T-helper 9 cell (primary cell): ENCODE data around the gene ADCY5.

Source experiments
- DNase-seq: peaks from one replicate; pipeline ENCODE4 v3.0.0-alpha.2; 2020

ADCY5 gene

GRCh38 chr3:123457841-123458240 lies 9.0 kb upstream of the ADCY5 start:
- no peak for DNase-seq

- DNase-seq: no peak
These were observed 4.8 kb upstream of the ADCY5 start for GRCh38 chr3:123453675-123454074.

- DNase-seq: no peak
These were observed 2.3 kb upstream of the ADCY5 start for GRCh38 chr3:123451186-123451585.

DNA sequence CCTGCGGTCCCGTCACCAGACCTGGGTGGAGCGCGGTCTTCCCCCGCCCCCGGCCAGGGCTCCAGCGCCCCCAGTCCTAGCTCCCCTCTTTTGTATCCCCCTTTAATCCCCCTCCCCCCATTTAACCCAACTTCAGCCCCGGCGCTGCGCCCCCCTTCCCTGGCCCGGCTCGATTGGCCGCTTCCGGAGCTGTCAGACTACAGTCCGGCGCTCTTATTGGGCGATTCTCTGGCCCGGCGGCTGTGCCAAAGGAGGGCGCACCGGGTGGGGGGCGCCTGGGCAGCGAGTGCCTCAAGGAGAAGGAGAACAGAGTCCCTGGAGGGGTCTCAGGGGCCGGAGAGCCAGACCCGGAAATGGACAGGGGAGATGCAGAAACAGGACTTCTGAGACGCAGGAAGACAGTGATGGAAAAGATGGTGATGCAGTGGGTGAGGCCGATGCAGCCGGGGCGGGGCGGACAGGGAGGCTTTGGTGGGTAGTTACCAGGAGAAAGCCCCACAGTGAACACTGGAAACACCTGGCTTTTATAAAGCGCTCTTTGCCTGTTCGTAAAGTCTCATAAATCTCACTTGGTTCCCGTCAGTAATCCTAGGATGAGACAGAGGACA lies 1.2 kb upstream of the ADCY5 start:
- DNase-seq: no peak

DNA sequence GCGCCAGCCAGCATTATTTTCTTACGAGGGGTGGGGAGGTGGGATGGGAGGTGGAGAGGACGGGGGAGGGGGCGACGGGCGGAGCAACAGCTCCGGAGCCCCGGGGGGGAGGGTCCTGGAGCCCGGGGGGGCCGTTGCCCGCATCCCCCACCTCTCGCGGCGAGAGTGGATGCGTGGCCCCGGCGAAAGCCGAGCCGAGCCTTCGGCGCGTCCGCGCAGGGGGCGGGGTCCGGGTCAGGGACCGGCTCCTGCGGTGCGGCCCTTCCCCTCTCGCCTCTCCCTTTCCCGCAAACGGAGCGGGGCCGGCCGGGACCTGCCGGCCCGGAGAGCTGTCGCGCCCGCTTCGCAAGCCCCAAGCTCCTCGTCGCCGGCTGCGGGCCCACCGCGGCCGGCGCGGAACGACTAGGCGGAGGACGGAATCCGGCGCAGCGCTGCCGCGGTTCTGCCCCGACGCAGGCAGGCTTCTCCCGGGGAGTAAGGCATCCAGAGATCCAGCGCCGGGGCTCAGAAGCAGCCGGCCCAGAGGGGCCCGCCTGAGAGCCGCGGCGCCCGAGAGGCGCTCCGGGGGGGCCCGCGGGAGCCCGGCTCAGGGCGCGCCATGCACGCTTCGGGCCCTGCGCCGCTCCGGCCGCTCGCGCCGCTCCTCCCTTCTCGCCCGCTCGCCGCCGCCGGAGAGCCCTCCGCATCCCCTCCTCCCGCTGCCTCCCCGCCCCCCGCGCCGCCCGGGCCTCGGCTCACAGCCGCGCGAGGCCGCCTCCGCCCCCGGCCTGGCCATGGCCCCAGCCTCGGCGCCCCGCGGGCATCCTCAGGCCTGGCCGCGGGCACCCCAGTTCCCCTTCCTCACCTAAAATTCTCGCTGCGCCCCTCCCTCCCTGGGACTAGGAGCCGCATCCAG lies 459 bp upstream of the ADCY5 start:
- DNase-seq: no peak

DNA sequence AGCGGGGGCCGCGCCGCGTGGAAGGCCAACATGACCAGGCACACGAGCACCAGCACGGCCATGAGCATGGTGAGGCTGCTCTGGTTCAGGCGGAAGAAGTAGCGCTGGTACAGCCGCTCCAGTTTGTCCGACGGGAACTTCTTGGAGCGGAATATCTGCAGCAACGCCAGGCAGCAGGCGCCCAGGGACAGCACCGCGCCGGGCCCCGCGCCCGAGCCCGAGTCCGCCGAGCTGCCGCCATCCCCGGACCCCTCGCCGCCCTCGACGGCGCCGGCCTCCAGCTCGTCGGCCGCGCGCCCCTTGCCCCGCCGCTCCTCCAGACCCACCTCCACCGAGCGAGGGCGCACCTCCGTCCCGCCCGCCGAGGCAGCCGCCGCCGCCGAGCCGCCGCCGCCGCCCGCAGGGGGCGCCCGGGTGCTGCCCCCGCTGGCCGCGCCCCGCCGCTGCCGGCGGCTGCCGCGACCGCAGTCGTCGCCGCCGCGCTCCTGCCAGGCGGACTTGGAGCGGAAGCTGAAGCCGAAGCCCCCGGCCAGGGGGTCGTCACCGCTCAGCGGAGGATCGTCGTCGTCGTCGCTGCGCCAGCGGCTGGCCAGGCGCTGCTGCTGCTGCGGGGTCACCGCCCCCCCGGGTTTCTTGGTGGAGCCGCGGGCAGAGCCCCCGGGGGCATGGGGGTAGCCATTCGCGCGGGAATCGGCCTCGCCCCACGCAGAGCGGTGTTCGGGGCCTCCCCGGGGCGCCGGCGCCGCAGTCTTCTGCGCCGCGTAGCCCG lies 957 bp downstream of the ADCY5 start:
- peak; percentile 20 for DNase-seq

- no peak for DNase-seq
These were observed 1.5 kb downstream of the ADCY5 start for GRCh38 chr3:123447416-123447748.

DNA sequence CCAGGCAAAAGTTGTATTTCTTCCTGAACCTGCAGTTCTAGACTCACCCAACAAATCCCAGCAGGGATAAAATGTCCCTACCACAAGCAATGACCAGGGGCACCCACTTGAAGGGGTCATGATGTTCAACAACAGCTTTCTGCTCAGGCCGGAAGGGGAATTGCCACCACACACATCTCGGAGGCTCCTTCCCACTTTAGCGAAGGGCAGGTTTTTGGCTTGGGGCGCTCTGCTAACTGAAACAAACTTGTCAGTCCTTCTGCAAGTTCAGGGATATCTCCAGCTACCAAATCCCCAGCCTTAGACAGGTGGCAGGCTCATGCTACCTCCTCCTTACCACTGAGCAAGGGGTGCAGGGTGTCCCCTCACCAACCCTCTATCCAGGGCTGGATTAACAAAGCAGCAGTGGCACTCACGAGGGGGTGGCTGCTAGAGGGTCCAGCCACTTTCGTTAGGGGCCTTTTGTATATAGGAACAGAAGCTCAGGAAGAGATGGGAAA lies 2.2 kb downstream of the ADCY5 start:
- no peak for DNase-seq

- no peak for DNase-seq
These were observed 2.7 kb downstream of the ADCY5 start for GRCh38 chr3:123446210-123446609.

GRCh38 chr3:123445702-123446101 lies 3.2 kb downstream of the ADCY5 start:
- DNase-seq: no peak

DNA sequence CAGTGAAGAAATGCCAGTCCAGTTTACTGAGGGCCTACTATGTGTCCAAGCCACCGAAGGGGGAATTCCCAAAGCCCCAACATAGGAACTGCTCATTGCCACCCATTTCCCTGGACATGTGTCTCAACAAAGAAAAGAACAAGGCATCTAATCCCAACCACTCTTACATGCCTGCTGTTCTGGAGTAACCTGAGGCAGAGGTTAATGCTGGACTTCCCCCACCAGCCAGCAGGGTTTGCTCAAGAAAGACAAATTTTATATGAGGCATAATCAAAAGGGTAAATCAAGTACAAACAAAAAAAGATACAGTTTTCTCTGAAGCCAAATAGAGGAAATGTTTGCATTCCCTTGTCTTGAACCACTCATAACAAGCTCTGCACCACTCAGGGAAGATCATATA lies 4.1 kb downstream of the ADCY5 start:
- no peak for DNase-seq

DNA sequence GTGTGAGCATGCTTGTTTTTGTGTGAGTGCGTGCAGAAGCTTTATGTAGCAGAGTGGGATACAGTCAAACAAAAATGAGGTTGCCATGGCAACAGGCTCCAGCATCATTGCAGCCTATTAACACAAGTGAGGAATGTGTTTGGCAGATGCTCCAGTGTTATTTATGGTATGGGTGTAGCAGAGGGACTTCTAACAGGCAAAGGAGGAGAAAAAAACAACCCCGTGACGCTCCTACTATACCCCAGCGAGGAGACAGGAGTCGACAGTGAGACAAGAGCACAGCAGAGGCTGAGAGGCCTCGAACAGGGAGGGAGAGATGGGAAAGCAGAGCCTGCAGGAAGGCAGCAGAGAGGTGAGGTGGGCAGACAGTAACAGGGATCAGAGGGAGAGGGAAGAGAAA lies 4.9 kb downstream of the ADCY5 start:
- no peak for DNase-seq

- no peak for DNase-seq
These were observed 6.0 kb downstream of the ADCY5 start for GRCh38 chr3:123442908-123443307.

DNA sequence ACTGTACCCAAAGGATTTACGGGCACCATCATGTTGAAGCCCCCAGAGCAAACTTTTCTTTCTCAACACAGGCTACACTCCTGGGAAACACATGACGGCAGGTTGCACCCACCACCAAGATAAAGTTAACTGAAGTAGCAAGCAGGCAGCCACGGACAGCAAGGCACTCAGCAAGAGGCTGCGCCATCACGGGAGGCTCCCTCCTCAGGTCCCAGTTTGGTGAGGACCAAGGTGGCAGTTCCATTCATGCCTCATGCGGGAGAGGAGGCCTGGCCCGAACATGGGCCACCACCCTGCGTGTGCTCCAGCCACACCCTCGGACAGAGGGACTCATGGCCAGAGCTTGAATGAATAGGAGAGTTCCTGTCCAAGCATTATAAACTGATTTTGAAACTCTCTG lies 6.8 kb downstream of the ADCY5 start:
- no peak for DNase-seq

GRCh38 chr3:123439806-123440580 lies 8.9 kb downstream of the ADCY5 start:
- no peak for DNase-seq

DNA sequence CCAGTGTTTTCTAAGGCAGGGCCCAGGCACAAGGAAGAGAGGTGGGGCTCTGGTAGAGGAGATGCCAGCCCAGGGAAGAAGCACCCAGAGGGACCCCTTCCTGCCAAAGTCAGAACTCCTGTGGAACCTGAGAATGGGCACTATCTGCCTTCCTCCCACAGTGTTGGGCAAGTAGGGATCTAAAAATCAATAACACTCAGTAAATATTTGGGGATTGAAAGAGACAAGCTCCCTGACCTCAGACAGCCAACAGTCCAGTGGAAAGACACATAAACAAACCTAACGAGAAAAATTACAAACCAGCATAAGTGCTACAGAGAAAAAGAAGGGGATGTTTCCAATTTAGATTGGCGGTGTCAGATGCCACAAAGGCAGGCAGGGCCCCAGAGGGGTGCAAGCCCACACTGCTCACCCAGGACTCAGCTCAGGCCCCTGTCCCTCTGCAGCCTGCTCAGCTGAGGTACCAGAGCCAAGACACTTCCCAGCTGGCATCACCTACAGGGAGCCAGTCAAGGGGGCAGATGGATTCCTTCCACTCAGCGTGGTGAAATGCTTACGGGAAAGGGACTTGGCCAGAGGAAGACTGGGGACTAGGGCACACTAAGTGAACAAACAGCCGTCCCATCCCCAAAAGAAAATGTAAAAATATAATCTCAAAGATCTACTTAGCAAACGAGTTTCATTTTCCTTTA lies 15.9 kb downstream of the ADCY5 start:
- DNase-seq: no peak

DNA sequence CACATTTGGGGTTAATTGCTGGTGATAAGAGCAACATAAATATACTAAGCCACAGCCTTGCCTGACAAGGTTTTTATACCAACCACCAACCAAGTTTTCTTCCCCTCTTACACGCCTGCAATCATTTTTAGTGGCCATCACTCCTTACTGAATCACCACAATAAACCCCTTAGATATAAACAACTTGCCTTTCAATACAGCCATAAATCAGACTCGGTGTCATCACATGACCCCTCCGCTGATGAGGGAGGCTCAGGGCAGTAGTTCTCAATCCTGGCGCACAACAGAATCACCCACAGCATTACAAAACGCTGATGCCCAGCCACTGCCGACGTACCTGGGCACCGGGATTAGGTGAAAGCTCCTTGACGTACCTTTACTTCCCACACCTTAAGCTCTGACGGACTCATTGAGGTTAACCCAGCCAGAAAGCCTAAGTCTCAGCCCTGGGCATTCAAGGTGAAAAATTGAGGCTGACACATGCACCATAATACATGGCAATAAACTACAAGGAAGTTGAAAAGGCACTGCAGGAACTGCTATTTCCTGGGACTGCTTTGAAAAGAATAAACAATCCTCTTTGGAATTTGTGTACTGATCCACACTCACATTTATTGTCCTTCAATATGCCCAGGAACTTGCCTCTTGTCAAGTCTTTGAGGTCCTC lies 17.1 kb downstream of the ADCY5 start:
- DNase-seq: no peak

DNA sequence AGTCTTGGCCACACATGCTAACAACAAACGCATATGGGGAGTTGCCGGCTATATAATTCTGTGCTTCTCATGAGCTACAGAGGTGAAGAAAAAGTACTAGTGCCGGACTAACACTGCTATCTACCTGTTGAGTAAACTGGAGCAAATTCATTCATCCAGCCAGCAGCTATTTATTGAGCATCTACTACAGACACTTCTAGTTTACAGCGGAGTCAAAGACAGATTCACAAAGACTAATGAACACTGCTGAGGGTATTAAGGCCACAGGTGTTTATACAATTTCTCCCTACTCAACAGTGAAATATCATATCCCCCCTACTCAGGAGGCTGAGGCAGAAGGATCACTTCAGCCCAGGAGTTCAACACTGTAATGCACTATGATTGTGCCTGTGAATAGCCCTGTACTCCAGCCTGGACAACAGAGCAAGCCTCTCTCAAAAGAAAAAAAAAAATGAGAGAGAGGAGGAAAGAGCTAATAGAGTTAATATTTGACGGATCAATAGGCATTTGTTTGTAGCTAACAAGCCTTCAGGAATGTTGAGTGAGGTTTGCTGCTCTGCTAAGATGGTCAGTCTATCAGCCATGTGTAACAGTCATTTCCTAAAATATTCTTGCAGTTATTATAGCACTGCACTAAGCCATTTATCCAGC lies 17.8 kb downstream of the ADCY5 start:
- DNase-seq: no peak

DNA sequence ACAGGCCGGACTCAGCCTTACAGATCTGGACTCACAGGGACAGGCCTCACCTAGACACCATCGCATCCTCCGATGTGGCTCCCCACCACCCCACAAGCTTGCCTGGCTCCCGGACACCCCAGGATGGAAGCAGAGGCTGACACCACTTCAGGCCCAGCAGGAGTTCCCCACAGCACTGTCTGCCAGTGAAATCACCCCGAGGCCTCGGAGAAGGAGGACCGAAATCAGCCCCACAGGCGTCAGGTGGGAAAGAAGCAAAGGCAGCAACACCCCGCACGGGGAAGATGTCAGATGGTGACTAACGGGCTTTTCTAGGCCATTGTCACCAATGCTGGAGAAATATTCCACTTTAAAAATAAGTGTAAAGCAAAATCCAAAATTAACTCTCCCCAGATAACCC lies 18.6 kb downstream of the ADCY5 start:
- no peak for DNase-seq

DNA sequence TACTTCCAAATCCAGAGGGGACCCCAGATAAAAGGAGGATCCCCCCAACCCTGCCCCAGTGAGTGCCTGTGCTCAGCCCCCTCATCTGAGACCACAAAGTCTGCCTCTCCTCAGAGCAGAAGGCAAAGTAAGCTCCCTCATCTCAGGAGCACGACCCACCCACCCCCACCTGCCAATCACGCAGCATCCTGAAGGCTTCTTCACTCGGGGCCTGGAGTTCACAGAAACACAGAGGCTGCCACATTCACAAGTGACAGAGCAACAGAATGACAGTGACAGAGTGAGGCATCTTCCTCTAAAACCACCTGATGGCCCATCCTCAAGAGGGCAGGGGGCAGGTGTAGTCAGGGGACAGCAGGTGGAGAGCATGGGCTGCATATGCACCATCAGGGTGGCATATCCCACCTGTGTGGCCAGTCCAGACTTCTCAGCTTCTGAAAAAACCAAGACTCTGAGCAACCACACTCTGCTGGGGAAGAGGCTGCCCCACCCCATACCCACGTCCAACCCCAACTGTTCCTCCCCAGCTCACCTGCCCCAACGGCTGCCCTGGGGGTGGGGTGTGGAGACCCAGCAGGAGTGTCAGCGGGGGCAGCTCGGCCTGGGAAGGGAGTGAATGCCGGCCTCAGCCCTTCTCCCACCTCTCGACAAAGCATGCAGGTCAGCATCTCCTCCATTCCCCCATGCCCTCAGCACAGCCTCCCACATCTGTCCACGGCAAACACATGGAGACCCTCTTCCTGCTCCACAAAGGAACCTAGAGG lies 19.3 kb downstream of the ADCY5 start:
- DNase-seq: no peak
